GM19452 (cell line): ENCODE measurements around the gene CBX2.

Experiments used
- ATAC-seq: cut with Tn5 transposase; IDR thresholded peaks from one replicate; pipeline ENCODE4 v1.9.1; 2021; ENCODE audit not compliant: unreplicated experiment

Gene CBX2

DNA sequence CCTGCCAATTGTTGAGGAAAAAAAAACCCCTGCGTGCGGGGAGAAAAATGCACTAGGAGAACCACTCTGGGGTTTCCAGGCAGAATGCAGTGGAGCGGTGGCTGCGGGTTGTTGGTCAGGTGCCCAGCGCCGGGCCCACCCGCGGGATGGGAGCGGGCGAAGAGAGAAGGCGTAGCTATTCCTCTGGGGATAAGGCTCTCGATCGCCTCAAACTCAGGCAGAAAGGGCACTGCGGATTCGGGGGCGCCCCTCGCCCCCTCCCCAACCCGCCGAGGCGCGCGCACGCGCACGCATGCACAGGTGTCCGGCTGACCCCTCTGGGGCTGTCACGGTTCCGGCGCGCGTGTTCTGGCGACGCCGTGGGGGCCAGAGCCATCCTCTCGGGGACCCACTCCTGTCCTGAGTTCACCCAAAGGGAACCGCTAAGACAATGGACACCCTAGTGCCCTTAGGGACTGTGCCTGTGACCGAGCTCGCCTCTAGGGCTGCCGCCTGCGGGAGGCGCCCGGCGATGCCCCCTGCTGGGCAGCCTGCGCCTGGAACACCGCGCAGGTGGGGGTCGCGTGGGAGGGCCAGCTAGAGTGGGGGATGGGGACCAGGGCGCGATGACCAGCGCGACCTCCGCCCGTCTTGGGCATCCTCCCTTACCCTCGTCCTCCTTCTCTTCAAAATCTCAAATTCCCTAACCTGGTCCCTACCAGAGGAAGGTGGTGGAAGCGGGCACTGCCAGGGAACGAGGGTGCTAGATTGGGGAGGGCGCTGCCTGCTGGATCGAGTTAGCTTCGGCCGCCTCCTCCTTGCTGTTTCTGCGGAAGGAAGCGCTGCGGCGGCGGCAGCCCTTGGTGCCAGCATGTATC lies 33.3 kb downstream of the CBX2 start:
- no peak for ATAC-seq

DNA sequence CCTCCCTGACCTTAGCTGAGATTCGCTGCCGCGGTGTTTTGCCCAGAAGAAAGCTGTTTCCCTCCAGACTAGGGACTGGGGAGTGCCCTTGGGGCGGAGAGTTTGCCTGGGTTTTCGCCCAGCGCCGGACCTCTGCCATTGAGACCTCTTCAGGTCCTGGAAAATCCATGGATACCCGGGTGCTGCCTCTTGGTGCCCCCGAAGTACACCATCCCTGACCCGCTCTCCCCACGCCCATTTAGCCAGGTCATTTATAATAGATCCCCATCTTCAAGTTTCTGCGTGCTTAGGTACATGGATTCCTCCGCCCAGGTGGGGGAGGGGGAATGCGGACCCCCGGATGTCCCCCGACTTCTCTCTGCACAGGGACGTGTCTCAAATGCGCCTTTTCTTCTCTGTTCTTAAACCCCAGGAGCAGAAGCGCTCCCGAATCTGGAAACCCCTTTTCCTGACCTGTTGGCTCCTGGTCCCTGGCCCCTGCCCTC lies 34.0 kb downstream of the CBX2 start:
- ATAC-seq: no peak

DNA sequence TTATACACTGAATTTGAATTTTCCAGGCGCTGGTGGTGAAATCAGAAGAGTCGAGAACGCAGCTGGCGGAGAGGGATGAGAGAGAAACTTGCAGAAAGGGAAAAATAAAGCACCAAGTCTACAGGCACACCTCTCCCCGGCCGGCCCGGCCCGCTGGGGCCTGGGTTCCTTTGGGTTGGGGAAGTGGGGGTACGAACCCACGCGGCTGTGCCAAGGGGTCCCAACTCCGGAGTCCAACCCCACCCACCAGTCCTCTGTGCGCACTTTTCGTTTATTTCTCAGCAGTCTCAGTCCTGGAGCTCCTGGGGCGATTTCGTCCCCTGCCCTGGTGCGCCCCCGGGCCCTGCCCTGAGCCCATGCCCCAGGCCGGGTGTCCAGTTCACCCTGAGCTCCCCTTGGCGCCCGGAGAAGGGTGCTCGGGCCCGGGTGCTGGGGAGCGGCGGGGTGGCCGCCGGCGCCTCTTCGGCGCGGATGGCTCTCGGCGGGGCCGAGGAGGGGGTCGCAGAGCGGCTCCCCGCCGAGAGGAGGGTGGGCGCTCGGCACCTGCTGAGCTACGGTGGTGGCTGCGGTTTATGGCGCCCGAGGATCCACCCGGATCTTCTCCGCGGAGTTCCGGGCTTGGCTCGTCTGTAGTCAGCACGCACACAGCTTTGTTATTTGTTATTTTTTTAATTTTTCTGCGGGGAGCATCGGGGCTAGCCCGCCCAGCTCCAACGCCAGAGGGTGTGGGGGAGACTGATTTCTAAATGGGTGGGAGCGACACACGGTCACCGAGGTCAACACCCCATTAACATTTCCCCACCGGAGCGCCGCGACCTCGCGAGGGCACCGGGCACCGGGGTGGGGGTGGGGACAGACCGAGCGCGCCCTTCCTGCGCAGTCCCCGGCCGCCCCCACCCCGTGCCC lies 34.7 kb downstream of the CBX2 start:
- ATAC-seq: no peak

DNA sequence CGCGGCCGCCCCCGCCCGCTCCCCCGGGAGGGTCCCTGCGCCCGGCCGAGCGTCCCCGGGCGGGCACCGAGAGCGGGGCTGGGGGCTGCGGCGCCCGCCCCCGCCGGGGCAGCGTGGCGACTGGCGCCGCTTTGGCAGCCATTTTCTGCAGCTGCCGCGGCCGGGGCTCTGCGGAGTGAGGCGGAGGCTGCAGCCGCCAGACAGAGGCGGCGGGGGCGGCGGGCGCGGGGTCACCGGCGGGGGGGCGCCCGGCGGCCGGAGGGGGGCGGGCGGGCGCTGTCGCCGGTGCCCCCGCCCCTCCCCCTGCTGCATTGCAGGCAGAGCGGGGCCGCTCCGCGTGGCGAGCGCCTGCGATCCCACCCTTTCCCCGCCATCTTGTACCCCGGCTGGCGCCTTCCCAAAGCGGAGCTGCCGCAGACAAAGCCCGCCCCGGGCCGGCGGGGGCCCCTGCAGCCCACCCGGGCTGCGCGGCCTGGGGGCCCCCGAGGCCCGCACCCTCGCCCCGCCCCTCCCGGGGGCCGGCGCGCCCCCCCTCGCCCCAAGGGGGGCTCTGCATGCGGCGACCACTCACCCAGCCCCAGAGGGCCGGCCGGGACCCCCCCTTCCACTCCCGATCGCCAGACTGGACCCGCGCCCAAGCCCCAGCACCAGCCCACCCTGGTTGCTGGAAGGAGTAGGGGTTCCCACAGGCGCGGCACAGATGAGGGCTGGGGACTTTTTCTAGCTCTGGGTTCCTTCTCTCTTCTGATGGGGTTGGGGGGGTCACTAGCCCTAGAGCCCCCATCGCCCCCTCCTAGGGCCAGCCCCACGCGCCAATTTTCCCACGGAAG lies 35.6 kb downstream of the CBX2 start:
- no peak for ATAC-seq

DNA sequence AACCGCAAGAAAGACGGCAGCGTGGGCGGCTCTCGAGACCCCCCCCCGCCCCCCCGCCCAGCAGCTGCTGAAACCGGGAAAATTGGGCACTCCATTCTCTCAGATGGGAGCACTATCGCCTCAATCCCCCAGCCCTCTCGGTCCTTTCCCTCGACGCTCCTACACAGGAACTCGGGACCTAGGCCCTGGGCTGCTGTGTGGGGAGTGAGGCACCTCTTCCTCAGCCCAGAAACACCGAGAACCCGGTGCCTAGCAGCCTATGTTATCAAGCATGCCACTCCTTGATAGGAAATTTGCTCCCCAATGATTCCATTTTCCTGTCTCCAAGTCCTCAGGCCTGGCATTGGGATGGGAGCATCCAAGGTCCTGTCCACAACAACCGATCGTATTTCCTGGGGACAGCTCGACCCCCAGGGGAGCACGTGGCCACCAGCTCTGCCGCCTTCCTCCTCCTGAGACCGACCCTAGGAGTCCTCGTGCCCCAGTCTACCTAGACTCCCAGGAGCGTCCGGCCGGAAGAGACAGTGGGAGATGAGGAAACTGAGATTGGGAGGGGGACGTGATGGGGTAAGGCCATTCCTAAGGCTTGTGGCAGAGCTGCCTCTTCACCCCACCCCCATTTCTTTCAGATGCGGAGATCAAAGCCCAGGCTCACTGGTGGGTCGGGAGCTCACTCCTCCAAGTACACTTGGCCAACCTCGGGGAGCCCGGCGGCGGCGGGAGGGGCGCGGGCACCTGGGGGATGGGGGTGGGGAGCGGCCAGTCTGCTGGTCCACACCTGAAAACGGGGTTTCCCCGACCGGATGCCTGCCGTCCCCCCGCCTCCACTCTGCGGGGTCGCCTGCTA lies 36.4 kb downstream of the CBX2 start:
- no peak for ATAC-seq

DNA sequence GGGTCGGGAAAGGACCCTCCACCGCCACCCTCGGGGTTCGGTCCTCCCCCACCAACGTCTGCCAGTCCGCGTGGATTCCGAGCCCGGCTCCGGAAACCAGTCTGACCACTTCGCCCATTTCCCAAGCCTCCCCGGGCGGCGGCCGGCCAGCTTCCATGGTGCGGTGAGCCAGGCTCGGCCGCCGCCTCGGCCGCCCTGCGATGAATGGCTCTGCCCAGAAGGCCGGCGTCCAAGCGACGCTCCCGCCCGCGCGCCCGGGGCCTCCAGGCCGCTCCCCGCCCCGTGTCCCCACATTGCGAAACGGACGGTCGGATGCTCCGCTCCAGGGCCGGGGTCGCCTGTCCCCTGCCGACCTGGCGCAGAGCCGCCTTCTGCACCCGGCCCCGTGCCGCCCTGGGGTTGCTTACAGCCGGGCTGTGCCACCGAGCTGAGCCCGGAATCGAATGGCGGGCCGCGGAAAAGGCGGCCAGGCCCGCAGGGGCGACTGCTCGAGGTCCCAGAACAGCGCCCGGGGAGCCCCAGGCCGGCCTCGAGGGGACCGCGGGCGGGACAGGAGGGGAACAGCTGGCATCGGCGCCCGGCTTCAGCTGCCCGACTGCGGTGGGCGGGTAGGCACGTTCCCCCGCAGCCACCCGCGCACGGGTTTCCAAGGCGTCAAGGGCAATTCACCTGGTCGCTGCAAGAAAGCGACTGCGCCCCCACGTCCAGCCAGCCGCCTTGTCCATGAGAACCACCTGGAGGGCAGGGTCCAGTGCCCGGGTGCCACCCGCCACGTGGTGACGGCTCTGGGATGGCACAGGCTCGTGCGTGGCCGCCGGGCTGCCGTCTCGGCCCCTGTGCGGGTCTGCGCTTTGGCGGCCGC lies 37.3 kb downstream of the CBX2 start:
- no peak for ATAC-seq

DNA sequence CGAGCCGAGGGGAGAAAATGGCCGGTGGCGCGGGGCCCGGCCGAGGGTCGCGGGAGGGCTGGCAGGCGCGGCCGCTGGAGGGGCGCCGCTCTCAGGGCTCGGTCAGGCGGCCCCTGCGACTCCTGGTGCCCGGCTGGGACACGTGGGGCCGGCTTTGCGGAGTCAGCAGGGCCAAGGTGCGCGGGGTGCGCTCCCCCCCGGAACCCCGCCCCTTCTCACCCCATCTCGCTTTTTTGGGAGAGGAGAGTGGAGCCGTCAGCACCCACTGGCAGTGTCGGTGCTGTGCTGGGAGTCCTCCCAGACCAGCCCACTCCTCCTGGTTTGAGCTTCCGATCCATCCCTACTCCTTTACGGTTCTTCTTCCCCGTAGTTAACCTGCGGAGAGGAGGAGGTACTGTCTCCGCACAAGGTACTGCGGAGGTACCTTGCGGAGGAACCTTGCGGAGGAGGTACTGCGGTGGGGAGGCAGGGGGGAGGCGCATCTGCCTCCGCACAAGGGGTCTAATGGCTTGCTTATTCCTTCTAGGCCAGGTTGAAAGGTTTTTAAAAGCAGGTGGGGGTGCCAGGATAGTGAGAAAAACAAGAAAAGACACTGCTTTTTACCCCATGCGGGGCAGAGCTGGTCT lies 38.0 kb downstream of the CBX2 start:
- no peak for ATAC-seq

DNA sequence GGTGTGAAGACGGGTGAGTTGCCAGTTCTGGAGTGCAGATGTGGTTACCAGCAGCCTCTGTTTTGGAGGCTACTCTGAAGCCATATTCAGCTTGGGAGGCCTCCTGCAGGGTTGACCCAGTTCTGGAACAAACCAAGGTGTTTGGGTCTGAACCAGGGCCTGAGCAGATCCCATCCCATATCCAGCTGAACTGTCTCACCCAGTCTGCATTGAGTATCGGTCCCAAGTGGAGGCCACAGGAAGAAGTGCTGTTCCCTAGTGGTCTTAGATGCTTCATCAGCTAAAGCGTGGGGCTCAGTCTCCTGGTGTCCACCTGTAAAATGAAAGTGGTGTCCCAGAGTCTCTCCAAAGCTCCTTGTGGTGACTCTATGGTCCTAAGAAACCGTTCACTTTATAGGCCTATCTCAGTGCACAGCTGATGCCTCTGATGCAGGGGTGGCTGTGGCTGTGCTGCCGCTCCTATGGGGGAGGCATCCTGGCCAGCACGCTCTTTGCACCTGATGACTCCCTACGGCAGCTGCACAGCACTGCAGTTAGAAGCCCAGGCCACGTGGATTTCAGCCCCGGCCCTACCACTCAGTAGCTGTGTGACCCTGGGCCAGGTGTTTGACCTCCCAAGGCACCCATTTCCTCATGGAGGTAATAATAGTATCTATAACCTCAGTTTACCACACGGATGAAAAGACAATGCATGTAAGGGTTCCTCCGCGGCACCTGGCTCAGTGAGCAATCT lies 40.2 kb downstream of the CBX2 start:
- ATAC-seq: no peak

DNA sequence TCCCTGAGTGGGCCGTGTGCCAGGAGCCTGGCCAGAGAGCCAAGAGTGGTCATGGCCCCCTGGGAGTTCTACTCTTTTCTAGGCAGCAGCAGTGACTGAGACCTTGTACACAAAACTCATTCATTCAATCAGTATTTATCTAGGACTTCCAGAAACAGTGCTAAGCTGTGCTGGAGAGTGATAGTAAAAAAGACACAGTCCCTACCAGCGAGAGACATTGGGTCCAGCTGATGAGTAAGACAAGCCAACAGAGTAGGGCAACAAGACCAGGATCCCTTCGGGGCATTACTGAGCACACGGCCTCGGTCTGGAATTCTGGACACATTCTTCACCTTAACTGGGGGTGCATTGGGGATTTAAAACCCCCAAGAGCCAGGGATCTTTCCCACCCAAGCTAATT lies 41.1 kb downstream of the CBX2 start:
- ATAC-seq: no peak

DNA sequence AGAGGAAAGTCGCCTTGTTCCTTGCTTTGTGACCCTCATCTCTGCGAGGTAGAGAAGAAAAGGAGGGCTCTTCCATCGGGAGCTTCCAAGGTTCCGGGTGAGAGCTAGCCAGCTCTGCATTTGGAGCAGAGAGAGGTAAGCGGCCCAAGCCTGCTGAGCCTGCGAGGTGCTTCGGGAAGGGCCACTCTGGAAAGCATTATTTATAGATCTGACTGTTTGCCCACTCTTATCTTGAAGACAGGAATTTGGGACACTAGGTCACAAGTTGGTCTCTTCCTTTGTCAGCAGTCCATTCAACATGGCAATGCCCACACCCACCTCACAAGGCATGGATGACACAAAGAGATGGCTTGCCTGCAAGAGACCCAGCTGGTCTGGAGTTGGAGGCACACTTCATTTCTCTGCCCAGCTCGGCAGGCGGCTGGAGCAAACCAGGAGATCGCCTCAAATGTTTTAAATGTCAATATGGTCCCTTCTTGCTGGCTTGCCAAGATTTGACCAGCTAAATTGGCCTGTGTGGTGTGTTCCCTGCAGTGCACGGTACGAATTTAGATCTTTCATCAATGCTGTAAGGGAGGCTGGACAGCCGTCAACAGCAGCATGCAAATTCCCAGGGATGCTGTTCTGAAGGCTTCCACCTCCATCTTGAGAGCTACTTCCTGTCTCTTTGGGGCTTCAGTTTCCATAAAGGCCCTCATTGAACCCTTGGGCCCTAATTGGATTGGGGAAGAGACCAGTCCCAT lies 41.8 kb downstream of the CBX2 start:
- ATAC-seq: no peak

DNA sequence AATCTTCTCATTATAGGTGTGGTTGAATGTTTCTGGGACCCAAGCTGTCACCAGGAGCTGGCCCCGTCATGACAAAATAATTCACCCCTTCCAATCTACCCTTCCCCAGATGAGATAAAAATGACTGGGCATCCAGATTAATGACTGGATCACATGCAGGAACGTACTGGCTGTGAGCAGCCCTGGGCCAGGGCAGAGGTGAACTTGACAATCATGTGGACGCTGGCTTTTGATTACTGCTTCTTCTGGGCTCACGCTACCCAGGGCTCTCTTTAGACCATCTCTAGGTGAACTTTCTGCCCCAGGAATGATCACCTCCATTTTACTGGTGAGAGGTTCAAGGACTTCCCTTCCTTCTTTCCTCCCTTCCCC lies 43.0 kb downstream of the CBX2 start:
- ATAC-seq: no peak

DNA sequence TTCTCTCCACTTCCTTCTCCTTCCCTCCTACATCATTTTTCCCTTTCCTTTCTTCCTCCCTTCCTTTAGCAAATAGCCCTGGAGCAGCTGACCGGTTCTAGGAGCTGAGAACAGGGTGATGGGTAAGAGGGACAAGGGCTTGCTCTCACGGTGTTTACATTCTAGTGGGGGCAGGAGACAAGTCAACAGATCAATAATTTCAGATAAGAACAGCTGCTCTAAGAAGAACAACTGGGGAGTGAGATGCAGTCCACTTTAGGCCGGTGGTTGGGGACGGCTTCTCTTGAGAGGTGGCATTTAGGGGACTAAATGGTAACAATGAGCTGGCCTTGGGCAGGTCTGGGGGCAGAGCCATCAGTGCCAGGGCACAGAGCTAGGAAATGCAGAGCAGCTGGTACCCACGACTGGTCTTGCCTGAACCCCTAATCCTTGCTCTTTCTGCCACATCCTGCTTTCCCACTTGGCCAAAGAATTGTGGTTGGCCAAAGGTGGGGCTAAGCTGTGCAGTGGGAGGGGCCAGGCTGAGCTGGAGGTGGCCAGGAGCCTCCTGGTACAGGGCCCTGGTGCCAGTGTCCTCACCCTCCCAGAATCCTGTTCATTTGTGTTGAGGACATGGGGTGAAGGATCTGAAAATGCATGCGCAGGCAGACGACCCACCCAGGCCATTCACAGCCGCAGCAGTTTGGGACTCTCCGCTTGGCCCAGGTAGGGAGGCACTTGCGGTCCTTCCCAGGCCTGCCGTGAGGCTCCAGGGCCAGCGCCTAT lies 43.6 kb downstream of the CBX2 start:
- ATAC-seq: no peak

DNA sequence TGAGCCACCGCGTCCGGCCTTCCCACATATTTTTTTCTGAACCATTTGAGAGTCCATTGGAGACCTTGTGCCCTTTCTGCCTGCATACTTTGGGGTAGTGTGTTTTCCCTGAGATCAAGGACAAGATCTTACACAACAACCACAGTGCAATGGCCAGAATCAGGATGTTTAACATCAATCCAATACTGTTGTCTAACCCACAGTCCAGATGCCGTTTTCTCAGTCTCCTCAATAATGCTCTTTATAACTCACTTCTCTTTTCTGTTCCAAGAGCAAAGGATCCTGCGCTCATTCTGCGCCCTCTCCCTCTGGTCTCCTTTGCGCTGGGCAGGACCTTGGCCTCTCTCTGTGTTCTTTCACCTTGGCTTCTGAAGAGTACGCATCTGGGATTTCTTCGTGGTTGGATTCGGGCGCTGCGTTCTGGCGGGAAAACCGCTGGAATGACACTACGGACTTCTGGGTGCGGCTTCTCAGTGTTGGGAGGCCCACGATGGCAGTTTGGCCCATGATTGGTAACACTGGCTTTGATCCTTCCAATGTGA lies 44.7 kb downstream of the CBX2 start:
- ATAC-seq: no peak

DNA sequence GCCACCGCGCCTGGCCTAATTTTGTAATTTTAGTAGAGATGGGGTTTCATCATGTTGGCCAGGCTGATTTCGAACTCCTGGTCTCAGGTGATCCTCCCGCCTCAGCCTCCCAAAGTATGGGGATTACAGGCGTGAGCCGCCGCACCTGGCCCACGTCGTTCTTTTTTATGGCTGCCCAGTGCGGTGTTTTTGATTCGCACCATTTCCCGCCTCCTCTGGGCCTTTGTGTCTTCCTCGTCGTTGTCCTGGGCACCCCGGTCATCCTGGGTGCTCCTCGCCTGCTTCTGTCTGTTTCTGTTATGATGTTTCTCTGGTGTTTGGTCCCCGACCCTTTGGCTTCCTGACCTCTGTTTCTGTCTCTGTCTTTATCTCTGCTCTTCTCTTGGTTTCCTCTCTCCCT lies 46.3 kb downstream of the CBX2 start:
- ATAC-seq: no peak

DNA sequence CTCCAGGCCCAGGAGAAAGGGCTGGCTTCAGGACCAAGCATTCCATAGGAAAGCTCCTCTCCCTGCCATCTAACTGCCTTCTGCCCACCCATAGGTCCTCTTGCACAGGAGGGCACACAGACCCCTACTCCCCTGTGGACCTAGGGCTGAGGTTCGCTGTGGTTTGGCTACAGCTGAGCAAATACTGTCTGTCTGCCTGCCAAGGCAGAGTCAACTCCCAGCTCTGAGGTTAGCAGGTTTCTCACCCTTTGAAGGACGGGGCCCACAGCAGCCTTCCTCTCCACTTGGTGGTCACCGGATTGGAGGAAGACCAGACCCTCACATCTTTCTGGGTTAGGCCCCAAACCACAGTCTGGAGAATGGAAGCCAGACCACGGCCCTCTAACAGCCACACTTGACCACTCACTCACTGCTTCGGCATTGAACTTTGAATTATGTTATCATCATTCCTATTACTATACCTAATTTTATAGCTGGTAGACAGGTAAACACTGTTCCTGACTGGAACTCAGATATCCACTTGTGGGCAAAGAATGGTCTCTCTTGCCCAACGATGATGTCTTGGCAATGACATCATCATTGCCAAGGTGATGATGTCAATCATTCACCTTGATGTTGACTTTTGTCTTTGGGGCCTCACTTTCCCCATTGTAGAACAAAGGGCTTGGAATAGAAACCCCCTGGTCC lies 47.1 kb downstream of the CBX2 start:
- no peak for ATAC-seq

DNA sequence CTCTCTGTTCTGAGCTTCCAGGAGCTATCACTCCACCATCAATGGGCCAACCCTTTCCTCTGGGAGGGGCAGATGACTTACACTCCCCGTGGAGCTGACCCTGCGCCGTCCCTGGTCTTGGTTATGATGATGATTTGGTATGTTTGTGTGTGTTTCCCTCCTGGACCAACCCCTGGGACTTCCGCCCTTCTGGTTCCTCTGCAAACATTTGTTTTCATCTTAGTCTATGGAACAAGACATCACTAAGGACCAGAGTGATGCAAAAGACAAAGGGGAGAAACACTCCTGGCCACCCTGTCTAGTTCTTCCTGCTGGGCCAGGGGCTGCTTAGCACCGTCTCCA lies 47.6 kb downstream of the CBX2 start:
- no peak for ATAC-seq
